WTC11 (cell line): ENCODE data around the gene PRPF40B. TPM values are rescaled to one million over a fixed set of nuclear protein-coding genes. Genes with fewer than 3 reads are reported as not detected.
A peak's percentile ranks its signal among the peaks of the same experiment; 100 is the strongest.

Experiments used
- ATAC-seq: fragments of 200-7000 bp; cut with Tn5 transposase; 2 replicates; pipeline ENCODE4 v1.10.0; 2021; ENCODE audit warnings: mild to moderate bottlenecking, moderate library complexity
- CTCF ChIA-PET: fragments of 300-600 bp; sonication (Branson Sonifier 250); formaldehyde crosslinking; loops from one replicate; lab custom pipeline; 2021; ENCODE audit warnings: antibody characterized with exemption; lab: Charles Lee
- POLR2A ChIA-PET: fragments of 350-600 bp; sonication (Branson Sonifier 250); formaldehyde crosslinking; loops from one replicate; lab custom pipeline; 2021; ENCODE audit warnings: antibody characterized with exemption; lab: Charles Lee
- DNase-seq: peaks from one replicate; pipeline ENCODE4 v3.0.0; 2021; ENCODE audit warnings: low spot score
- H3K27ac Mint-ChIP-seq: 2 replicates; pipeline ENCODE4 v1.8.0; 2021; ENCODE audit warnings: mixed read lengths
- H3K27me3 Mint-ChIP-seq: 2 replicates; pipeline ENCODE4 v1.8.0; 2021; ENCODE audit warnings: low read depth, mild to moderate bottlenecking, moderate library complexity, mixed read lengths
- H3K36me3 Mint-ChIP-seq: 2 replicates; pipeline ENCODE4 v1.8.0; 2021; ENCODE audit warnings: mixed read lengths
- H3K4me1 Mint-ChIP-seq: 2 replicates; pipeline ENCODE4 v1.8.0; 2022; ENCODE audit warnings: mixed read lengths
- H3K4me3 Mint-ChIP-seq: 2 replicates; pipeline ENCODE4 v1.8.0; 2021; ENCODE audit warnings: mild to moderate bottlenecking, moderate library complexity, mixed read lengths
- H3K9me3 Mint-ChIP-seq: 2 replicates; pipeline ENCODE4 v1.8.0; 2021; ENCODE audit warnings: mixed read lengths
- CDX4 ChIP-seq: fragments of 250-450 bp; sonication (Bioruptor Pico); IDR thresholded peaks from 2 replicates; pipeline ENCODE4 v1.9.0; 2021; ENCODE audit warnings: moderate library complexity, mild to moderate bottlenecking, inconsistent platforms, borderline replicate concordance
- CTCF ChIP-seq: fragments of 200-600 bp; IDR thresholded peaks from 2 replicates; pipeline ENCODE4 v1.8.0; 2022; ENCODE audit warnings: antibody characterized with exemption
- ERG ChIP-seq: fragments of 250-450 bp; sonication (Bioruptor Pico); IDR thresholded peaks from 2 replicates; pipeline ENCODE4 v1.8.0; 2021; ENCODE audit warnings: mild to moderate bottlenecking
- GABPB1 ChIP-seq: sonication (generic); formaldehyde crosslinking; IDR thresholded peaks from 2 replicates; pipeline ENCODE4 v1.8.1; 2023; ENCODE audit warnings: mild to moderate bottlenecking, missing genetic modification reagents
- GTF2I ChIP-seq: fragments of 250-450 bp; sonication (Bioruptor Pico); conservative IDR thresholded peaks from 2 replicates; pipeline ENCODE4 v1.4.0; 2021; ENCODE audit warnings: mild to moderate bottlenecking
- JUN ChIP-seq: sonication (generic); formaldehyde crosslinking; IDR thresholded peaks from 2 replicates; pipeline ENCODE4 v1.8.0; 2023; ENCODE audit warnings: mild to moderate bottlenecking, missing genetic modification reagents
- NFYB ChIP-seq: sonication (generic); formaldehyde crosslinking; conservative IDR thresholded peaks from 2 replicates; pipeline ENCODE4 v1.8.0; 2022; ENCODE audit warnings: low read depth, missing genetic modification reagents
- NR3C1 ChIP-seq: sonication (generic); formaldehyde crosslinking; conservative IDR thresholded peaks from 2 replicates; pipeline ENCODE4 v1.8.1; 2023; ENCODE audit warnings: low read depth, mild to moderate bottlenecking, missing genetic modification reagents
- PRRX2 ChIP-seq: fragments of 250-450 bp; sonication (Bioruptor Pico); IDR thresholded peaks from 2 replicates; pipeline ENCODE4 v1.8.0; 2021; ENCODE audit warnings: mild to moderate bottlenecking
- SMAD3 ChIP-seq: sonication (generic); formaldehyde crosslinking; IDR thresholded peaks from 2 replicates; pipeline ENCODE4 v1.8.0; 2022; ENCODE audit warnings: missing genetic modification reagents, mild to moderate bottlenecking, borderline replicate concordance
- ZBTB21 ChIP-seq: sonication (generic); formaldehyde crosslinking; IDR thresholded peaks from 2 replicates; pipeline ENCODE4 v1.8.1; 2023; ENCODE audit warnings: mild to moderate bottlenecking, missing genetic modification reagents, borderline replicate concordance
- ZBTB43 ChIP-seq: sonication (generic); formaldehyde crosslinking; IDR thresholded peaks from 2 replicates; pipeline ENCODE4 v1.8.1; 2023; ENCODE audit warnings: mild to moderate bottlenecking, missing genetic modification reagents
- ZMAT4 ChIP-seq: fragments of 250-450 bp; sonication (Bioruptor Pico); IDR thresholded peaks from 2 replicates; pipeline ENCODE4 v1.9.0; 2021; ENCODE audit warnings: mild to moderate bottlenecking
- ZNF219 ChIP-seq: sonication (generic); formaldehyde crosslinking; IDR thresholded peaks from 2 replicates; pipeline ENCODE4 v1.8.0; 2023; ENCODE audit warnings: missing genetic modification reagents, mild to moderate bottlenecking, borderline replicate concordance
- ZNF232 ChIP-seq: sonication (generic); formaldehyde crosslinking; IDR thresholded peaks from 2 replicates; pipeline ENCODE4 v1.8.0; 2022; ENCODE audit warnings: mild to moderate bottlenecking, missing genetic modification reagents
- ZNF281 ChIP-seq: sonication (generic); formaldehyde crosslinking; IDR thresholded peaks from 2 replicates; pipeline ENCODE4 v1.8.0; 2023; ENCODE audit warnings: mild to moderate bottlenecking, missing genetic modification reagents
- ZNF396 ChIP-seq: fragments of 250-450 bp; sonication (Bioruptor Pico); IDR thresholded peaks from 2 replicates; pipeline ENCODE4 v1.8.0; 2021; ENCODE audit warnings: mild to moderate bottlenecking, moderate library complexity, borderline replicate concordance
- ZNF423 ChIP-seq: fragments of 250-450 bp; sonication (Bioruptor Pico); IDR thresholded peaks from 2 replicates; pipeline ENCODE4 v2.1.2; 2022; ENCODE audit warnings: mild to moderate bottlenecking, moderate library complexity
- total RNA-seq: library from RNA; stranded (reverse); gene quantifications from 3 replicates; pipeline ENCODE4 v1.2.3, GENCODE V29; 2021
- TF ChIP-seq, protein P1 (sequence below): fragments of 250-450 bp; sonication (Bioruptor Pico); conservative IDR thresholded peaks from 2 replicates; pipeline ENCODE4 v1.9.0; 2021; ENCODE audit warnings: mild to moderate bottlenecking
- TF ChIP-seq, protein P2 (sequence below): sonication (generic); formaldehyde crosslinking; conservative IDR thresholded peaks from 2 replicates; pipeline ENCODE4 v1.8.1; 2022; ENCODE audit warnings: mild to moderate bottlenecking, missing genetic modification reagents

Gene PRPF40B
- total RNA-seq, 1 experiment from 2014 or later = 46.0 TPM

DNA sequence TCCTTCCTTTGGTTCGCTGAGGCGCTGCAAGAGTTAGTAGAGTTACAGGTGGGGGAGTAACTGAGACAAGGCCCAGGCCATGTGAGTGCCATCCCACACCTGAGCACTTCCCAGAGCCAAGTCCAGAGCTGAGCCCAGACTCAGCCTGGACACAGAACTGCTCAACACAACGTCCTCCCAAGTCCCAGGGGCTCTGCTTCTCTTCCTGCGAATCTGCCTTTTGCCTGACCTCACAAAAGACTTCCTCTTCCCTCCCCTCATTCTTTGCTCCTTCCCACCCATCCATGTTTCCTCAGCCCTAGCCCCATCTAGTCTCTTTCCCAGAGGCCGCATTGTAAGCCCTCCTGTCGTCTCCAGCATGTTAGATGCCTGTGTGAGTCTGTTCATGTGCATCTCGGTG lies 38.8 kb upstream of the PRPF40B start:
- no peaks in the 10 kb centered on the region for H3K9me3 Mint-ChIP-seq
- H3K27ac Mint-ChIP-seq = peak overlapping the region; percentile 6; the same call in 1 of the 2 replicates
- H3K36me3 Mint-ChIP-seq = no peaks in the 10 kb centered on the region; the same call in 1 of the 2 replicates
- no peak for ATAC-seq
- TF ChIP-seq GABPB1 (CRISPR knock-in tag) (no peak), ZMAT4 (CRISPR knock-in tag) (no peak), ZNF396 (CRISPR knock-in tag) (no peak), GTF2I (no peak), ZNF219 (CRISPR knock-in tag) (no peak), NFYB (CRISPR knock-in tag) (no peak), SMAD3 (CRISPR knock-in tag) (no peak), CTCF (no peak), ZNF232 (CRISPR knock-in tag) (no peak), NR3C1 (CRISPR knock-in tag) (no peak), ZBTB43 (CRISPR knock-in tag) (no peak), ZBTB21 (no peak), JUN (CRISPR knock-in tag) (no peak), PRRX2 (CRISPR knock-in tag) (no peak), CDX4 (CRISPR knock-in tag) (no peak)
- TF ChIP-seq, protein P1, sequence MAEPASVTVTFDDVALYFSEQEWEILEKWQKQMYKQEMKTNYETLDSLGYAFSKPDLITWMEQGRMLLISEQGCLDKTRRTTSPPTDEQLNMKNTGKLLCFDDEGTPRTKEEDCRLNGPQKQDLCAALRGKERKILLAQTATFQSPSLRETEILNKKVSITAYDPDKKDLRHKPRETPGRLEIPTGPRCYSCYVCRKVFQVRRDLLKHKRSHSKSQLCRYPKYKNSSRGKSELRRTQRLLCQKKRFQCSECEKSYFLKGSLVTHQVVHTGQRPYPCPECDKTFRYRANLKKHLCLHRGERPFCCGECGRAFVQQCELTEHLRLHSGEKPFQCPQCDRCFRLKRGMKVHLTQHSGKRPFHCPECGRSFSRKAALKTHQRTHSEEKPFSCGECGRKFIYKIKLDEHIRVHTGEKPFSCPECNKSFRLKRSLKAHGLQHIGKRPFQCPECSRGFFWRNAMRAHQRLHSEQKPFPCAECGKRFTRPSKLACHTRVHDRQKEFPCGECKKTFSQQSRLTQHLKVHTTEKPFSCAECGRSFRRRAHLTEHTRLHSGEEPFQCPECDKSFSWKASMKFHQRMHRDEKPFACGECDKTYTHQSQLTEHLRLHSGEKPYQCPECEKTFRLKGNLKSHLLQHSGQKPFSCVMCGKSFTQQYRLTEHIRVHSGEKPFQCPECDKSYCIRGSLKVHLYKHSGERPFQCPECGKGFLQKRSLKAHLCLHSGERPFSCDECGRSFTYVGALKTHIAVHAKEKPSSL (CRISPR knock-in tag) = no peak
- TF ChIP-seq, all 79 proteins: peak for 0
- H3K4me3 Mint-ChIP-seq = no peak overlapping the region
- DNase-seq = no peak
- no peaks in the 10 kb centered on the region for H3K27me3 Mint-ChIP-seq
- POLR2A ChIA-PET = no interaction called here
- H3K4me1 Mint-ChIP-seq = peaks cover 8% of the 10 kb centered on the region
- CTCF ChIA-PET = interaction anchor here (0.9 to 3.5 kb wide), 3 partner anchors 31 to 288 kb away, joined by 3 to 11 read pairs (median 9); partner anchors contain the start of gene PRPF40B

DNA sequence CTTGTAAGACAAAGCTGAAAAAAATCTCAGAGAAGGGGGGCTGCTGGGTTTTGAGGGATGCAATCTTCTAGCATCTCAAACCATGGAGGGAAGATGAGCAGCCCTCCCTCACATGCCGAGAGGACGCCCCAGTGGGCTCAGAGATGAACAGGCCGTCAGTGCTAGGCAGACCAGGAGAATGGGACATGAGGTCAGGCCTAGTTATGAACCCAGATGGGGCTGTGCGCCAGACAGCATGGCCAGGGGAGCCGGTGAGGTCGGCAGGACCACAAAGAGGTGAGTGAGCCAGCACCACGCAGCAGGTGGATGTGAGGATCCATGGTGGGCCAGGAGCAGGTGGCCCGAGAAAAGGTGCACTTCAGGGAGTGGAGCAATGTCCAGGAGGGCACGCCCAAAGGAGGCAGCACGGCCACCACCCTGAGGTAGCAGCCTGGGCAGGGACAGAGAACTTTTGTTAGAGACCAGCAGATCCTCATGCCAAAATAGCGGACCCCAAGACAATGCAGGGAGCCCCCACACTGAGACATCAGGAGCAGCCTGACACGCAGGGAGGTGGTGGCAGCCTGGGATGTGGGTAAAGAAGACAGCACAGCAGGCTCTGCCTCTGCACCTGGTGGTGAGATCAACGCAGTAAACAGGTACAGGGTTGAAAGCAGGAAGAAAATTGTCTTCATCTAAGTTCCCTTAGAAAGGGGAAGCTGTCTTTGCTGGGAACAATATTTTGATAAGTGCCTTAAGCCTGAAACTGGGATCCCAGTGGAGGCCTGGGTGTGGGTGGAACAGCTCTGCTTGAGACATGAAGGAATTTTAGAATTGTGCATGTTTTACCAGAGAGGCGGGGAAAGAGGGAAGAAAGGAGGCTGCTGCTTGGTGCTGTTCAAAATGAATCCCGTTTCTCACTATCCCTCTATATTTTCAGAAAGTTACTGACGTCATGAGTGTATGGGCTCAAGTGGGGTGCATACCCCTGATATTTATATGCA lies 37.6 kb upstream of the PRPF40B start:
- H3K36me3 Mint-ChIP-seq = peaks cover 2% of the 10 kb centered on the region; the same call in 1 of the 2 replicates
- H3K4me3 Mint-ChIP-seq = no peak overlapping the region
- POLR2A ChIA-PET = no interaction called here
- no peak for TF ChIP-seq ZNF423 (CRISPR knock-in tag)
- TF ChIP-seq ZNF396 (CRISPR knock-in tag) = no peak
- TF ChIP-seq ERG (CRISPR knock-in tag) = no peak
- TF ChIP-seq ZNF281 (CRISPR knock-in tag) = no peak
- TF ChIP-seq, protein P2, sequence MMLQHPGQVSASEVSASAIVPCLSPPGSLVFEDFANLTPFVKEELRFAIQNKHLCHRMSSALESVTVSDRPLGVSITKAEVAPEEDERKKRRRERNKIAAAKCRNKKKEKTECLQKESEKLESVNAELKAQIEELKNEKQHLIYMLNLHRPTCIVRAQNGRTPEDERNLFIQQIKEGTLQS (CRISPR knock-in tag) = no peak

More for the DNA sequence above, 37.6 kb upstream of the PRPF40B start:
- ATAC-seq = no peak
- CTCF ChIA-PET = interaction anchor here (3.5 kb wide), 1 partner anchor 38 kb away, joined by 11 read pairs; the partner anchor contains the start of gene PRPF40B
- DNase-seq = no peak
- Mint-ChIP-seq H3K9me3 (no peaks in the 10 kb centered on the region), H3K4me1 (peaks cover 2% of the 10 kb centered on the region; the same call in 1 of the 2 replicates), H3K27ac (peak overlapping the region; percentile 58; the same call in 1 of the 2 replicates), H3K27me3 (no peaks in the 10 kb centered on the region)
